ENCODE data around the gene LRRK1. TPM values are rescaled to one million over a fixed set of nuclear protein-coding genes. Genes with fewer than 3 reads are reported as not detected.

LRRK1 gene
- total and polyA plus RNA-seq, 2 donors (not counting 1 experiment from before 2014, with no cell fraction given): 19.8 to 53.0 TPM

- Mint-ChIP-seq H3K9me3 (ENCODE audit: insufficient read depth) (peaks cover 3% of the 10 kb centered on the region), H3K27ac (no peak overlapping the region), H3K4me3 (no peak overlapping the region), H3K27me3 (no peaks in the 10 kb centered on the region), H3K4me1 (peaks cover 28% of the 10 kb centered on the region)
- Histone ChIP-seq H3K9ac (ENCODE audit: low read length) (no peak overlapping the region), H3K4me2 (replicated peaks; ENCODE audit: low read depth, low read length, poor library complexity, severe bottlenecking) (no peak overlapping the region), H3K79me2 (ENCODE audit: control insufficient read depth, insufficient read depth, low read length) (peaks cover 11% of the 10 kb centered on the region), H3K27me3 (replicated peaks in 1 of 4; ENCODE audit: control extremely low read depth in 1 of 4, control insufficient read depth in 3 of 4, insufficient read depth in 4 of 4, low read length in 3 of 4) (no peaks in the 10 kb centered on the region), H2AFZ (ENCODE audit: insufficient read depth, low read depth, low read length, poor library complexity, severe bottlenecking) (no peak overlapping the region), H3K4me1 (ENCODE audit: control insufficient read depth in 2 of 2, insufficient read depth in 2 of 2, low read length in 2 of 2) (peaks cover 4 to 19% of the 10 kb centered on the region in 2 donors), H3K27ac (ENCODE audit: low read length in 2 of 2) (no peak overlapping the region), H3K9me3 (ENCODE audit: control extremely low read depth in 1 of 3, control insufficient read depth in 2 of 3, insufficient read depth in 1 of 3, low read length in 2 of 3) (peaks cover 0 to 15% (median 10%) of the 10 kb centered on the region in 3 donors), H3K36me3 (replicated peaks in 1 of 2; ENCODE audit: control extremely low read depth in 1 of 2, control insufficient read depth in 1 of 2, extremely low read depth in 1 of 2, insufficient read depth in 2 of 2, low read length in 1 of 2) (peaks cover 0 to 32% of the 10 kb centered on the region in 2 experiments), H4K20me1 (ENCODE audit: control insufficient read depth, insufficient read depth, low read length, poor library complexity, severe bottlenecking) (no peaks in the 10 kb centered on the region), H3K4me3 (ENCODE audit: control extremely low read depth in 1 of 5, extremely low read depth in 1 of 5, insufficient read depth in 1 of 5, low read depth in 2 of 5, low read length in 4 of 5) (no peak overlapping the region)
- intact Hi-C loops (cut with micrococcal nuclease): no loop called here
- ChIA-PET CTCF (no interaction called here), POLR2A (no interaction called here)
- ATAC-seq (ENCODE audit: low read depth) (no peak), DNase-seq (no peak)
- WGBS (ENCODE audit: insufficient coverage): 97% methylated on average over 5 of the region's 6 CpGs
- TF ChIP-seq EZH2 (IDR thresholded peaks at IDR 0.05; ENCODE audit: borderline replicate concordance, insufficient read depth, low read depth, low read length, poor library complexity, severe bottlenecking): no peak
- TF ChIP-seq, protein P1, sequence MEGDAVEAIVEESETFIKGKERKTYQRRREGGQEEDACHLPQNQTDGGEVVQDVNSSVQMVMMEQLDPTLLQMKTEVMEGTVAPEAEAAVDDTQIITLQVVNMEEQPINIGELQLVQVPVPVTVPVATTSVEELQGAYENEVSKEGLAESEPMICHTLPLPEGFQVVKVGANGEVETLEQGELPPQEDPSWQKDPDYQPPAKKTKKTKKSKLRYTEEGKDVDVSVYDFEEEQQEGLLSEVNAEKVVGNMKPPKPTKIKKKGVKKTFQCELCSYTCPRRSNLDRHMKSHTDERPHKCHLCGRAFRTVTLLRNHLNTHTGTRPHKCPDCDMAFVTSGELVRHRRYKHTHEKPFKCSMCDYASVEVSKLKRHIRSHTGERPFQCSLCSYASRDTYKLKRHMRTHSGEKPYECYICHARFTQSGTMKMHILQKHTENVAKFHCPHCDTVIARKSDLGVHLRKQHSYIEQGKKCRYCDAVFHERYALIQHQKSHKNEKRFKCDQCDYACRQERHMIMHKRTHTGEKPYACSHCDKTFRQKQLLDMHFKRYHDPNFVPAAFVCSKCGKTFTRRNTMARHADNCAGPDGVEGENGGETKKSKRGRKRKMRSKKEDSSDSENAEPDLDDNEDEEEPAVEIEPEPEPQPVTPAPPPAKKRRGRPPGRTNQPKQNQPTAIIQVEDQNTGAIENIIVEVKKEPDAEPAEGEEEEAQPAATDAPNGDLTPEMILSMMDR (IDR thresholded peaks at IDR 0.05): no peak
These were observed 119.3 kb downstream of the LRRK1 start for GRCh38 chr15:101038327-101039003.

- Mint-ChIP-seq H3K4me1 (peaks cover 21% of the 10 kb centered on the region), H3K4me3 (no peak overlapping the region), H3K27me3 (no peaks in the 10 kb centered on the region), H3K27ac (no peak overlapping the region), H3K9me3 (ENCODE audit: insufficient read depth) (peaks cover 3% of the 10 kb centered on the region)
- H3K4me2 ChIP-seq (replicated peaks; ENCODE audit: low read depth, low read length, poor library complexity, severe bottlenecking): no peak overlapping the region
- no peaks in the 10 kb centered on the region for H4K20me1 ChIP-seq (ENCODE audit: control insufficient read depth, insufficient read depth, low read length, poor library complexity, severe bottlenecking)
- no peak overlapping the region for H3K4me3 ChIP-seq (ENCODE audit: control extremely low read depth in 1 of 5, extremely low read depth in 1 of 5, insufficient read depth in 1 of 5, low read depth in 2 of 5, low read length in 4 of 5)
- intact Hi-C loops (cut with micrococcal nuclease): no loop called here
- H3K27me3 ChIP-seq (replicated peaks in 1 of 4; ENCODE audit: control extremely low read depth in 1 of 4, control insufficient read depth in 3 of 4, insufficient read depth in 4 of 4, low read length in 3 of 4): no peaks in the 10 kb centered on the region
- CTCF ChIA-PET: interaction anchor here (1.0 kb wide), 1 partner anchor 248 kb away, joined by 3 read pairs; no protein-coding TSS in a partner anchor
- WGBS (ENCODE audit: insufficient coverage): 94% methylated on average over 3 of the region's 3 CpGs
- peaks cover 2 to 40% of the 10 kb centered on the region in 2 experiments for H3K36me3 ChIP-seq (replicated peaks in 1 of 2; ENCODE audit: control extremely low read depth in 1 of 2, control insufficient read depth in 1 of 2, extremely low read depth in 1 of 2, insufficient read depth in 2 of 2, low read length in 1 of 2)
- H3K9me3 ChIP-seq (ENCODE audit: control extremely low read depth in 1 of 3, control insufficient read depth in 2 of 3, insufficient read depth in 1 of 3, low read length in 2 of 3): peaks cover 0 to 15% (median 10%) of the 10 kb centered on the region in 3 donors
- no peak for ATAC-seq (ENCODE audit: low read depth)
- no peak for DNase-seq
- no peak overlapping the region for H2AFZ ChIP-seq (ENCODE audit: insufficient read depth, low read depth, low read length, poor library complexity, severe bottlenecking)
- POLR2A ChIA-PET: no interaction called here
- no peak overlapping the region for H3K9ac ChIP-seq (ENCODE audit: low read length)
- TF ChIP-seq, protein P1 (IDR thresholded peaks at IDR 0.05): no peak
- TF ChIP-seq EZH2 (IDR thresholded peaks at IDR 0.05; ENCODE audit: borderline replicate concordance, insufficient read depth, low read depth, low read length, poor library complexity, severe bottlenecking): no peak
- H3K79me2 ChIP-seq (ENCODE audit: control insufficient read depth, insufficient read depth, low read length): peaks cover 11% of the 10 kb centered on the region
- peaks cover 4 to 12% of the 10 kb centered on the region in 2 donors for H3K4me1 ChIP-seq (ENCODE audit: control insufficient read depth in 2 of 2, insufficient read depth in 2 of 2, low read length in 2 of 2)
- H3K27ac ChIP-seq (ENCODE audit: low read length in 2 of 2): no peak overlapping the region
These were observed 120.3 kb downstream of the LRRK1 start for GRCh38 chr15:101039461-101039860.
